Liver (tissue), 9 donors: ENCODE results near the gene LYSMD2. TPM values are rescaled to one million over a fixed set of nuclear protein-coding genes. Genes with fewer than 3 reads are reported as not detected.

Experiments used
- DNase-seq: peaks from one replicate; pipeline ENCODE4 v3.0.0-alpha.2; 2017; ENCODE audit warnings: low spot score
- H3K27ac ChIP-seq, 2 donors: one replicate each; pipeline ENCODE4 v1.7.0; 2013; ENCODE audit warnings: inconsistent platforms in 2 of 2, low read length in 2 of 2, control low read depth in 1 of 2, low read depth in 1 of 2, mild to moderate bottlenecking in 1 of 2
- H3K27me3 ChIP-seq, 4 donors: one replicate each; pipeline versions ENCODE4 v1.6.1 to v1.7.0; 2013; ENCODE audit warnings: low read length in 3 of 4, inconsistent platforms in 1 of 4, mild to moderate bottlenecking in 1 of 4, moderate library complexity in 1 of 4; ENCODE audit not compliant: control insufficient read depth in 4 of 4, insufficient read depth in 4 of 4
- H3K36me3 ChIP-seq, 4 donors: one replicate each; pipeline versions ENCODE4 v1.6.1 to v1.7.0; 2013; ENCODE audit warnings: low read length in 3 of 4, mild to moderate bottlenecking in 3 of 4, low read depth in 1 of 4, moderate library complexity in 1 of 4; ENCODE audit not compliant: control insufficient read depth in 4 of 4, insufficient read depth in 3 of 4
- H3K4me1 ChIP-seq, 4 donors: one replicate each; pipeline versions ENCODE4 v1.6.1 to v1.7.0; 2013; ENCODE audit warnings: low read length in 3 of 4, mild to moderate bottlenecking in 3 of 4, moderate library complexity in 1 of 4; ENCODE audit not compliant: control insufficient read depth in 4 of 4, insufficient read depth in 4 of 4
- H3K4me3 ChIP-seq, 3 donors: one replicate each; pipeline versions ENCODE4 v1.6.1 to v1.7.0; 2013; ENCODE audit warnings: low read length in 3 of 3, control low read depth in 1 of 3, low read depth in 1 of 3, mild to moderate bottlenecking in 1 of 3
- H3K9ac ChIP-seq, 2 donors: one replicate each; pipeline ENCODE4 v1.7.0; 2013; ENCODE audit warnings: low read length in 2 of 2, mild to moderate bottlenecking in 2 of 2, moderate library complexity in 2 of 2, control low read depth in 1 of 2, low read depth in 1 of 2
- H3K9me3 ChIP-seq, 4 donors: one replicate each; pipeline versions ENCODE4 v1.6.1 to v1.7.0; 2013; ENCODE audit warnings: low read length in 3 of 4; ENCODE audit not compliant: control insufficient read depth in 4 of 4
- EGR1 ChIP-seq, 2 donors: IDR thresholded peaks; 2 replicates each; pipeline ENCODE4 v1.6.1; 2016 to 2018; ENCODE audit warnings: antibody characterized with exemption in 2 of 2, low read depth in 2 of 2
- FOXA2 ChIP-seq: IDR thresholded peaks from 2 replicates; pipeline ENCODE4 v1.6.1; 2016; ENCODE audit warnings: antibody characterized with exemption
- GABPA ChIP-seq, 2 donors: IDR thresholded peaks in 1 of 2; conservative IDR thresholded peaks in 1 of 2; 2 replicates each; pipeline ENCODE4 v1.6.1; 2016; ENCODE audit warnings: antibody characterized with exemption in 2 of 2, mild to moderate bottlenecking in 1 of 2, moderate library complexity in 1 of 2
- HNF4G ChIP-seq: IDR thresholded peaks from 2 replicates; pipeline ENCODE4 v1.6.1; 2016; ENCODE audit warnings: antibody characterized with exemption
- JUND ChIP-seq, 2 donors: IDR thresholded peaks; 2 replicates each; pipeline ENCODE4 v1.6.1; 2016; ENCODE audit warnings: antibody characterized with exemption in 2 of 2
- NR2F2 ChIP-seq: IDR thresholded peaks from 2 replicates; pipeline ENCODE4 v1.6.1; 2016; ENCODE audit warnings: antibody characterized with exemption
- RAD21 ChIP-seq, 2 donors: IDR thresholded peaks; 2 replicates each; pipeline ENCODE4 v1.6.1; 2016; ENCODE audit warnings: antibody characterized with exemption in 2 of 2, mild to moderate bottlenecking in 2 of 2
- RXRA ChIP-seq, 2 donors: IDR thresholded peaks; 2 replicates each; pipeline ENCODE4 v1.6.1; 2017 to 2018; ENCODE audit warnings: antibody characterized with exemption in 2 of 2, mild to moderate bottlenecking in 1 of 2
- SP1 ChIP-seq: IDR thresholded peaks from 2 replicates; pipeline ENCODE4 v1.6.1; 2018; ENCODE audit warnings: antibody characterized with exemption, mild to moderate bottlenecking
- TAF1 ChIP-seq: conservative IDR thresholded peaks from 2 replicates; pipeline ENCODE4 v1.6.1; 2016; ENCODE audit warnings: antibody characterized with exemption, mild to moderate bottlenecking
- YY1 ChIP-seq: IDR thresholded peaks from 2 replicates; pipeline ENCODE4 v1.6.1; 2016; ENCODE audit warnings: antibody characterized with exemption, mild to moderate bottlenecking
- WGBS: extraction: QIAGEN DNeasy Blood & Tissue Kit; methylation state at CpG from one replicate; pipeline ENCODE4 v1.1.7; 2013; 5-methylcytosine and 5-hydroxymethylcytosine counted together
- polyA plus RNA-seq, 2 donors: library from polyadenylated mRNA; stranded (reverse) in 1 of 2; unstranded in 1 of 2; fragments of 200-250 nt in 1 of 2; fragments of >200 nt in 1 of 2; fragmentation: Nextera tagmentation in 1 of 2; extraction: Ambion mirVana in 1 of 2; gene quantifications; one replicate each; pipeline versions ENCODE4 v1.2.1 to v1.2.3, GENCODE V29; 2013 to 2015
- total RNA-seq, 2 donors: library from RNA; depleted of rRNA; stranded (reverse); fragments of >200 nt; gene quantifications; one replicate each; pipeline ENCODE4 v1.2.3, GENCODE V29; 2014
- TF ChIP-seq, protein P1 (sequence below): IDR thresholded peaks from 2 replicates; pipeline ENCODE4 v1.6.1; 2016; ENCODE audit warnings: antibody characterized with exemption
- TF ChIP-seq, protein P2 (sequence below): fragments of 150-350 bp; IDR thresholded peaks from 2 replicates; pipeline ENCODE4 v1.5.1; 2017; ENCODE audit warnings: improper control_type of control experiment, low read depth, low read length; ENCODE audit not compliant: missing input control
- TF ChIP-seq, protein P3 (sequence below): IDR thresholded peaks from 2 replicates; pipeline ENCODE4 v1.6.1; 2016; ENCODE audit warnings: antibody characterized with exemption, mild to moderate bottlenecking
- TF ChIP-seq, protein P4 (sequence below): IDR thresholded peaks from 2 replicates; pipeline ENCODE4 v1.6.1; 2016; ENCODE audit warnings: antibody characterized with exemption
- TF ChIP-seq, protein P5 (sequence below): IDR thresholded peaks from 2 replicates; pipeline ENCODE4 v1.6.1; 2016; ENCODE audit warnings: antibody characterized with exemption
- donor health status: healthy.
- donor health status: healthy.
- donor health status: healthy.
- donor health status: healthy.
- donor health status: healthy.

LYSMD2 gene
- total and polyA plus RNA-seq, 4 donors, result 5.2 to 9.4 (median 6.5) TPM

DNA sequence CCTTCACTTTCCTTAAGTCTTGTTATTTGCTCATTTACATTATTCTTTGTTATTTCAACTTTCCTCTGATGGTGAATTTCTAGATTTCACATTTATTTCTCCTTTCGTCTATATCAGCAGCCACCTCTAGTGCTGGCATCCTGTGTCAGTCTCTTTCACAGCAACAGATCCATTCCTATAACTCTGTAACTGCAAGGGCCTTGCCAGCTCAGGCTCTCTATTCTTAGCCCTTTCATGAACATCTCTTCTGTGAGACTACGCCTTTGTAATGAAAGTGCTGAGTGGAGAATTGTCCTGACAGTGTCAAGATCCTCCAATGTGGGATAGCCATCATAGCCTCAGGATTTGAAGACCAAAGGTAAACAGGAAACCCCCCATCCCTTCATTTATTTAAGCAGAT is 60.0 kb downstream of the LYSMD2 start:
- no peak overlapping the region for H3K27ac ChIP-seq
- peaks cover 0 to 5% (median 0%) of the 10 kb centered on the region in 4 donors for H3K4me1 ChIP-seq
- no peak overlapping the region for H3K9ac ChIP-seq
- 87% methylated on average over 2 of the region's 2 CpGs for WGBS
- no peak overlapping the region for H3K4me3 ChIP-seq
- no peaks in the 10 kb centered on the region for H3K36me3 ChIP-seq
- H3K27me3 ChIP-seq, result peaks cover 0 to 5% (median 2%) of the 10 kb centered on the region in 4 donors
- peaks cover 0 to 1% (median 0%) of the 10 kb centered on the region in 4 donors for H3K9me3 ChIP-seq
- TF ChIP-seq JUND (IDR thresholded peaks at IDR 0.05), result no peak
- TF ChIP-seq, protein P1, sequence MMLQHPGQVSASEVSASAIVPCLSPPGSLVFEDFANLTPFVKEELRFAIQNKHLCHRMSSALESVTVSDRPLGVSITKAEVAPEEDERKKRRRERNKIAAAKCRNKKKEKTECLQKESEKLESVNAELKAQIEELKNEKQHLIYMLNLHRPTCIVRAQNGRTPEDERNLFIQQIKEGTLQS, result no peak
- TF ChIP-seq, protein P2, sequence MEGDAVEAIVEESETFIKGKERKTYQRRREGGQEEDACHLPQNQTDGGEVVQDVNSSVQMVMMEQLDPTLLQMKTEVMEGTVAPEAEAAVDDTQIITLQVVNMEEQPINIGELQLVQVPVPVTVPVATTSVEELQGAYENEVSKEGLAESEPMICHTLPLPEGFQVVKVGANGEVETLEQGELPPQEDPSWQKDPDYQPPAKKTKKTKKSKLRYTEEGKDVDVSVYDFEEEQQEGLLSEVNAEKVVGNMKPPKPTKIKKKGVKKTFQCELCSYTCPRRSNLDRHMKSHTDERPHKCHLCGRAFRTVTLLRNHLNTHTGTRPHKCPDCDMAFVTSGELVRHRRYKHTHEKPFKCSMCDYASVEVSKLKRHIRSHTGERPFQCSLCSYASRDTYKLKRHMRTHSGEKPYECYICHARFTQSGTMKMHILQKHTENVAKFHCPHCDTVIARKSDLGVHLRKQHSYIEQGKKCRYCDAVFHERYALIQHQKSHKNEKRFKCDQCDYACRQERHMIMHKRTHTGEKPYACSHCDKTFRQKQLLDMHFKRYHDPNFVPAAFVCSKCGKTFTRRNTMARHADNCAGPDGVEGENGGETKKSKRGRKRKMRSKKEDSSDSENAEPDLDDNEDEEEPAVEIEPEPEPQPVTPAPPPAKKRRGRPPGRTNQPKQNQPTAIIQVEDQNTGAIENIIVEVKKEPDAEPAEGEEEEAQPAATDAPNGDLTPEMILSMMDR, result no peak
- no peak for TF ChIP-seq EGR1 (IDR thresholded peaks at IDR 0.05; ENCODE audit: low read depth in 2 of 2)
- no peak for TF ChIP-seq NR2F2
- TF ChIP-seq RXRA (IDR thresholded peaks at IDR 0.05), result no peak
- no peak for TF ChIP-seq HNF4G
- DNase-seq, result no peak

DNA sequence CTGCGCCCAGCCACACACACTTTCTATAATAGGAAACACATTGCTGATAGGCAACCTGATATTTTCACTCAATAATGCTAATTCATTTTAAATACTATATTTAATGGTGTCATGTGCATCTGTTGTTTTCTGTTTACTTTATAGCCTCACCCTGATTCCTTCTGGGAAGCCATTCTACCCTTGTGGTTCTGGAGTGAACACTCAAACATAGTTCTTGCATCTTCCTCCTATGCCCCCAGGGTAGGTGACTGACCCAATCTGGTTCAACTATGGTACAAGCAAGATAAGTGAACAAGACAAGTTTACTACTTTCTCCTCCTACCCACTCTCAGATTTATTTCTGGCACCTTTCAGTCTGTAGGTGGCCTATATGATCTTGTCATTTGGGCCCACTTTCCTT is 60.4 kb downstream of the LYSMD2 start:
- peaks cover 0 to 5% (median 2%) of the 10 kb centered on the region in 4 donors for H3K27me3 ChIP-seq
- H3K4me3 ChIP-seq, result no peak overlapping the region
- 94% methylated on average over 1 of the region's 1 CpG for WGBS
- no peak overlapping the region for H3K9ac ChIP-seq
- no peak for DNase-seq
- no peak overlapping the region for H3K27ac ChIP-seq
- peaks cover 0 to 5% (median 0%) of the 10 kb centered on the region in 4 donors for H3K4me1 ChIP-seq
- no peaks in the 10 kb centered on the region for H3K36me3 ChIP-seq
- H3K9me3 ChIP-seq, result peaks cover 0 to 1% (median 0%) of the 10 kb centered on the region in 4 donors
- TF ChIP-seq RXRA (IDR thresholded peaks at IDR 0.05), result no peak
- no peak for TF ChIP-seq YY1
- no peak for TF ChIP-seq RAD21 (IDR thresholded peaks at IDR 0.05)
- TF ChIP-seq NR2F2, result no peak
- TF ChIP-seq JUND (IDR thresholded peaks at IDR 0.05), result no peak
- no peak for TF ChIP-seq GABPA (IDR thresholded peaks at IDR 0.05 in 1 of 2, conservative IDR thresholded peaks at IDR 0.05 in 1 of 2)
- TF ChIP-seq TAF1, result no peak
- no peak for TF ChIP-seq HNF4G
- TF ChIP-seq EGR1 (IDR thresholded peaks at IDR 0.05; ENCODE audit: low read depth in 2 of 2), result no peak
- TF ChIP-seq, protein P3, sequence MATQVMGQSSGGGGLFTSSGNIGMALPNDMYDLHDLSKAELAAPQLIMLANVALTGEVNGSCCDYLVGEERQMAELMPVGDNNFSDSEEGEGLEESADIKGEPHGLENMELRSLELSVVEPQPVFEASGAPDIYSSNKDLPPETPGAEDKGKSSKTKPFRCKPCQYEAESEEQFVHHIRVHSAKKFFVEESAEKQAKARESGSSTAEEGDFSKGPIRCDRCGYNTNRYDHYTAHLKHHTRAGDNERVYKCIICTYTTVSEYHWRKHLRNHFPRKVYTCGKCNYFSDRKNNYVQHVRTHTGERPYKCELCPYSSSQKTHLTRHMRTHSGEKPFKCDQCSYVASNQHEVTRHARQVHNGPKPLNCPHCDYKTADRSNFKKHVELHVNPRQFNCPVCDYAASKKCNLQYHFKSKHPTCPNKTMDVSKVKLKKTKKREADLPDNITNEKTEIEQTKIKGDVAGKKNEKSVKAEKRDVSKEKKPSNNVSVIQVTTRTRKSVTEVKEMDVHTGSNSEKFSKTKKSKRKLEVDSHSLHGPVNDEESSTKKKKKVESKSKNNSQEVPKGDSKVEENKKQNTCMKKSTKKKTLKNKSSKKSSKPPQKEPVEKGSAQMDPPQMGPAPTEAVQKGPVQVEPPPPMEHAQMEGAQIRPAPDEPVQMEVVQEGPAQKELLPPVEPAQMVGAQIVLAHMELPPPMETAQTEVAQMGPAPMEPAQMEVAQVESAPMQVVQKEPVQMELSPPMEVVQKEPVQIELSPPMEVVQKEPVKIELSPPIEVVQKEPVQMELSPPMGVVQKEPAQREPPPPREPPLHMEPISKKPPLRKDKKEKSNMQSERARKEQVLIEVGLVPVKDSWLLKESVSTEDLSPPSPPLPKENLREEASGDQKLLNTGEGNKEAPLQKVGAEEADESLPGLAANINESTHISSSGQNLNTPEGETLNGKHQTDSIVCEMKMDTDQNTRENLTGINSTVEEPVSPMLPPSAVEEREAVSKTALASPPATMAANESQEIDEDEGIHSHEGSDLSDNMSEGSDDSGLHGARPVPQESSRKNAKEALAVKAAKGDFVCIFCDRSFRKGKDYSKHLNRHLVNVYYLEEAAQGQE, result no peak
- TF ChIP-seq, protein P4, sequence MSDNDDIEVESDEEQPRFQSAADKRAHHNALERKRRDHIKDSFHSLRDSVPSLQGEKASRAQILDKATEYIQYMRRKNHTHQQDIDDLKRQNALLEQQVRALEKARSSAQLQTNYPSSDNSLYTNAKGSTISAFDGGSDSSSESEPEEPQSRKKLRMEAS, result no peak
- TF ChIP-seq, protein P2, result no peak
- TF ChIP-seq SP1, result no peak
- TF ChIP-seq, protein P5, sequence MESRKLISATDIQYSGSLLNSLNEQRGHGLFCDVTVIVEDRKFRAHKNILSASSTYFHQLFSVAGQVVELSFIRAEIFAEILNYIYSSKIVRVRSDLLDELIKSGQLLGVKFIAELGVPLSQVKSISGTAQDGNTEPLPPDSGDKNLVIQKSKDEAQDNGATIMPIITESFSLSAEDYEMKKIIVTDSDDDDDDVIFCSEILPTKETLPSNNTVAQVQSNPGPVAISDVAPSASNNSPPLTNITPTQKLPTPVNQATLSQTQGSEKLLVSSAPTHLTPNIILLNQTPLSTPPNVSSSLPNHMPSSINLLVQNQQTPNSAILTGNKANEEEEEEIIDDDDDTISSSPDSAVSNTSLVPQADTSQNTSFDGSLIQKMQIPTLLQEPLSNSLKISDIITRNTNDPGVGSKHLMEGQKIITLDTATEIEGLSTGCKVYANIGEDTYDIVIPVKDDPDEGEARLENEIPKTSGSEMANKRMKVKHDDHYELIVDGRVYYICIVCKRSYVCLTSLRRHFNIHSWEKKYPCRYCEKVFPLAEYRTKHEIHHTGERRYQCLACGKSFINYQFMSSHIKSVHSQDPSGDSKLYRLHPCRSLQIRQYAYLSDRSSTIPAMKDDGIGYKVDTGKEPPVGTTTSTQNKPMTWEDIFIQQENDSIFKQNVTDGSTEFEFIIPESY, result no peak
- TF ChIP-seq FOXA2, result no peak
